Cardiac septum (tissue), 1 donor: ENCODE data around the gene SIPA1L3. TPM values are rescaled to one million over a fixed set of nuclear protein-coding genes. Genes with fewer than 3 reads are reported as not detected.

Experiments
- DNase-seq: peaks from one replicate; pipeline ENCODE4 v3.0.0-alpha.2; 2020; ENCODE audit warnings: low spot score
- intact Hi-C: fragments of 100-400 bp; cut with DNase I; formaldehyde crosslinking; loops from one replicate; pipeline ENCODE4 v1.14.0; 2022
- total RNA-seq: library from RNA; stranded (reverse); fragmentation: NEBNext Ultra II Directional; extraction: Animal tissue kit (Norgen Biotek cat#: 25700); gene quantifications from one replicate; pipeline ENCODE4 v1.2.1, GENCODE V29; 2021
- donor health status: DM: no; HTN: no; CAD: no.

SIPA1L3 gene
- total RNA-seq, 1 donor from 2014 or later = 14.0 TPM

DNA sequence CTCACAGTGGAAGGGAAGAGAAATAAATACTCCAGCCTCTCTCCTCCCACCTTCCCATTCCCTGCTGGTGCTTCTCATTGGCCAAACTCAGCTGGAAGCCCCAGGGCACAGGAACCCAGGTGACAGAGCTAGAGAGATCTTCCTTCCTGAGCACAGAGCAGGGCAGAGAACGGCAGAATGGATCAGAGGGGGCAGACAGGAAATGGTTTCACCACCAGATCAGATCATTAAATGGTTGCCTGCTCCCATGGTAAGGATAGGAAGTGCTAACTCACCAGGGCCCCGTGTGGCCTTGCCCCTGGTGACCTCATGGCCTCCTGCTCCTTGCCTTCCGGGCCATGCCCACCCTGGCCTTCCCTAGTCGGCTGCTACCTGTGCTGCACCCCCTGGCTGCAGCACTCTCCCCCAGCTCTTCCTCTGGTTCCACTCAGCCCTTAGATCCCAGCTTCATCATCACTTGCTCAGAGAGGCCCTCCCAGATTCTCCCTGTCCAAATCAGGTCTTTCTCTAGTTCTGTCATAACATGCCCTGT lies 208.3 kb downstream of the SIPA1L3 start:
- intact Hi-C loops = no loop called here
- no peak for DNase-seq

DNA sequence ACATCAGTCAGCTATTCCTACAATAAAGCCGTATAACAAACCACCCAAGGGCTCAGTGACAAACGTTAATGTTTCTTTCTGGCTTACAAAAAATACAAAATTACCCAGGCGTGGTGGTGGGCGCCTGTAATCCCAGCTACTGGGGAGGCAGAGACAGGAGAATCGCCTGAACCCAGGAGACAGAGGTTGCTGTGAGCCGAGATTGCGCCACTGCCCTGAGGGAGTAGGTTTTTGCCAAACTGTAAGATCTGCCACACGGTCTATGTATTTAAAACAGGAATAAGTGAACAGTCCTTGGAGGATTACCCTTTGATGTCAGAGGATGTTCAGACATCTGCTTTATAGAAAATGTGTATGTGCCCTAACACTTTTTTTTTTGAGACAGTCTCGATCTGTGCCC lies 211.2 kb downstream of the SIPA1L3 start:
- DNase-seq = no peak

DNA sequence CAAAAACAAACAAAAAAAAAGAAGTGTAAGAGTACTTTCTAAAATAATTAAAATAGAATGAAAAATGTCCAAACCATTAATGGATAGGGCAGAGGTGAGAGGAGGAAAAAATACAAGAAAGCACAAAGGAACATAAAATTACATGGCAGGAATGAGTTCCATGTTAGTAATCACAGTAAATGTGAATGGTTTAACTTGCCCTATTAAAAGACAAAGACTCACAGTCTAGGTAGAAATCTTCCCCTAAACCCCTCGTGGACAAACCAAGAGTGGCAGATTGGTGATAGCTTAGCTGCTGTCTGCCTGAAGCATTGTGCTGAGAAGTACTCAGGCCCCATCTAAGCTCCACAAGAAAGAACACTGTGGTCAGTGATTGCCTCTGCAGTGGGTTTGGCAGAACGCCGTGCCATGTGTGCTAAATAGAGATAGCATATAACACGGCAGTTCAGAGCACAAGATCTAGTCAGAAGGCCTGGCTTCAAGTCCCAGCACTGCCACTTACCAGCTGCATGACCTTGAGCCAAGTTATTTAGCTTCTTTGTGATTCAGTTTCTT lies 213.5 kb downstream of the SIPA1L3 start:
- no peak for DNase-seq
- intact Hi-C loops = no loop called here

More for the DNA sequence above, 211.2 kb downstream of the SIPA1L3 start:
- intact Hi-C loops = no loop called here

DNA sequence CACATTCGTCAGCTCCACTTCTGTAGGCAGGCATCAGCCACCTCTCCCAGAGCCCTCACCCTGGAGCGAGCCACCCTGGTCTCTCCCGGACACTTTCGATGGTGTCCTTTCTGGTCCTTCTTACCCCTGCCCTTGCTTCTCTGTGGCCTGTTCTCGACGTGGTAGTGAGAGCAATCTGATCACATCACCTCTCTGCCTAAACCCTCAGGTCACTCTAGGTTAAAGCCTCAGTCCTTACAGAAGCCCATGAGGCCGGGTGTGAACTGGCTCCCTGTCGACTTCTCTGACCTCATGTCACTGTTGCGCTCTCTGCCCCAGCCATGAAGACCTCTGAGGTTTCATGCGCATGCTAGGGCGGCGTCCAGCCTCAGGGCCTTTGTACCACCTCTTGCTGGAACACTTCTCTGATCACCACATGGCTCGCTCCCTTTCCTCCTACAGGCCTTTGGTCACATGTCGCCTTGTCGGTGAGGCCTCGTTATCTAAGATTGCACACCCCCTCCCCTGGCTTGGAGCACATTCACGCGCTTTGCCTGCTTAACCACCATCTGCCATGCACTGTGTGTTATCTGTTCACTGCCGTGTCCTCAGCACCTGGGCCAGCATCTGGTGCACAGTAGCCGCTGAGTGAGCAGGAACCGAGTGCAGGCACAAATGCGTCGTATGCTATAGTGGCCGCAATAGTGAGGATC lies 215.5 kb downstream of the SIPA1L3 start:
- DNase-seq = no peak
- intact Hi-C loops = no loop called here

DNA sequence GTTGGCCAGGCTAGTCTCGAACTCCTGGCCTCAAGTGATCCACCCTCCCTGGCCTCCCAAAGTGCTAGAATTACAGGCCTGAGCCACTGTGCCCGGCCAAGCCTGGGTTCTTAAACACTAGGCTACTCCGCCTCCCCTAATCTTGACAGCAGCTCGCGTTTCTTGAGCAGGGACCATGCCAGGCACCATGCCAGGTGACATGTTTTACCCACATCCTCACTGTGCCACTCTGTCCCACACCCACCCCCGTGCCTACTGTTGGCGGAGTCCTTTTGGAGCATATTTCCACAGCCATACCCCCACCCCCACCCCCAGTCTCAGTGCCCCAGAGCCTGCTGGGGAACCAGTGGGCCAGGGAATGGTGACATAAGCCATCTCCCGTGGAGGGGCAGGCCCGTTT lies 218.2 kb downstream of the SIPA1L3 start:
- DNase-seq = no peak
- intact Hi-C loops = no loop called here

DNA sequence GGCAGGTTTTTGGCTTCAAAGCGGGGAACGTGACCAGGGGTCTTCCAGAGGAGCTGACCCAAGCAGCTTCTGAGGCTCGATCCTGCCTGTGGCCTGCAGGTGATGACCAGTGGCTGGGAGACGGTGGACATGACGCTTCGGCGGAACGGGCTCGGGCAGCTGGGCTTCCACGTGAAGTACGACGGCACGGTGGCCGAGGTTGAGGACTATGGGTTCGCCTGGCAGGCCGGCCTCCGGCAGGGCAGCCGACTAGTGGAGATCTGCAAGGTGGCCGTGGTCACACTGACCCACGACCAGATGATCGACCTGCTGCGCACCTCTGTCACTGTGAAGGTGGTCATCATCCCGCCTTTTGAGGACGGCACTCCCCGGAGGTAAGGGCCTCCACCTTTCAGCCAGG lies 223.4 kb downstream of the SIPA1L3 start:
- intact Hi-C loops = no loop called here
- no peak for DNase-seq

DNA sequence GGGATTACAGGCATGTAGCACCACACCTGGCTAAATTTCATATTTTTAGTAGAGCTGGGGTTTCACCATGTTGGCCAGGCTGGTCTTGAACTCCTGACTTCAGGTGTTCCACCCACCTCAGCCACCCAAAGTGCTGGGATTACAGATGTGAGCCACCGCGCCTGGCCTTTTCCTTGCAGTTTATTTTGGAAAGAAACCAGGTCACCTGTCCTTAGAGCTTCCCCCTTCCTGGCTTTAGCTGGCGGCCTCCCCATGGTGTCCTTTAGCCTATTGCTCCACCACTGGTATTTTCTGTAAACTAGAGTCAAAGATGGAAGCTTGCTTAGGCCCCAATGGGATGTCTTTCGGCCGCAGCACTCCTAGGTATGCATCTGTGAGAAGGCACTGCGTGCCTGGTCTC lies 225.8 kb downstream of the SIPA1L3 start:
- intact Hi-C loops = no loop called here

DNA sequence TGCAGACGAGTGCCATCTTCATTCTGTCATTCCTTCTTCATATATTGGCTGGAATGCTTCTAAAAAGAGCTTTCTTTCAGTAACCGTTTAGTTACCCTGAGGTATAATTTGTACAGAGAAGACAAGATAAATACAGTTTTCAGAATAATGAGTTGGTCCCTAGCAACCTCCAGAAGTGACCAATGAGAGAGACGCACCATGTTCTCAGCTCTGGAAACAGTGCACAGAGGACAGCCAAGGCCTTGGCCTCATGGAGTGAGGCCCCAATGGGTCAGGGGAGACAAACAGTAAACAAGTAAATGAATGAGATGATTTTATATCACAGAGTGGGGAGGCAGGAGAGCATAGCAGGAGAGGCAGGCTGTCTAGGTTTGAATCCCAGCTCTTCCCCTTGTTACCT lies 226.3 kb downstream of the SIPA1L3 start:
- intact Hi-C loops = no loop called here
- DNase-seq = no peak

More for the DNA sequence above, 225.8 kb downstream of the SIPA1L3 start:
- no peak for DNase-seq

DNA sequence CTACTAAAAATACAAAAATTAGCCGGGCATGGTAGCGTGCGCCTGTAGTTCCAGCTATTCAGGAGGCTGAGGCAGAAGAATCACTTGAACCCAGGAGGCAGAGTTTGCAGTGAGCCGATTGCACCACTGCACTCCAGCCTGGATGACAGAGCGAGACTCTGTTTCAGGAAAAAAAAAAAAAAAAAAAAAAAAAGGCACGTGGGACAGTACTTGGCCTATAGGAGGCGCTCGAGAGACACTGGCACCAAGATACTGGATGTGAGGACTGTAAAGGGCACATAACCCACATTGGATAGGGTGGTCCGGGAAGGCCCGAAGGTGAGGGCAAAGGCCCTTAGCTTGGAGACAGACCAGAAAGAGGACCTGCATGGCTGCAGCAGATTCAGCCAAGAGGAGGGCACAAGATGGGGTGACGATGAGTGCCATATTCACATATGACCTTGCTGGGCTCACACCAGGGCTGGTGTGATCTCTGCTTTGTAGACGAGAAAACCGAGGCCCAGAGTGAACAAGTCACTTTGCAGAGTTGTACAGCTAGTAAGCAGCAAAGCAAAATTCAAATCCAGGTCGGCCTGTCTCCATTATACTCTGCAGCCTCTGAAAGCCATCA lies 227.6 kb downstream of the SIPA1L3 start:
- no peak for DNase-seq
- intact Hi-C loops = no loop called here

DNA sequence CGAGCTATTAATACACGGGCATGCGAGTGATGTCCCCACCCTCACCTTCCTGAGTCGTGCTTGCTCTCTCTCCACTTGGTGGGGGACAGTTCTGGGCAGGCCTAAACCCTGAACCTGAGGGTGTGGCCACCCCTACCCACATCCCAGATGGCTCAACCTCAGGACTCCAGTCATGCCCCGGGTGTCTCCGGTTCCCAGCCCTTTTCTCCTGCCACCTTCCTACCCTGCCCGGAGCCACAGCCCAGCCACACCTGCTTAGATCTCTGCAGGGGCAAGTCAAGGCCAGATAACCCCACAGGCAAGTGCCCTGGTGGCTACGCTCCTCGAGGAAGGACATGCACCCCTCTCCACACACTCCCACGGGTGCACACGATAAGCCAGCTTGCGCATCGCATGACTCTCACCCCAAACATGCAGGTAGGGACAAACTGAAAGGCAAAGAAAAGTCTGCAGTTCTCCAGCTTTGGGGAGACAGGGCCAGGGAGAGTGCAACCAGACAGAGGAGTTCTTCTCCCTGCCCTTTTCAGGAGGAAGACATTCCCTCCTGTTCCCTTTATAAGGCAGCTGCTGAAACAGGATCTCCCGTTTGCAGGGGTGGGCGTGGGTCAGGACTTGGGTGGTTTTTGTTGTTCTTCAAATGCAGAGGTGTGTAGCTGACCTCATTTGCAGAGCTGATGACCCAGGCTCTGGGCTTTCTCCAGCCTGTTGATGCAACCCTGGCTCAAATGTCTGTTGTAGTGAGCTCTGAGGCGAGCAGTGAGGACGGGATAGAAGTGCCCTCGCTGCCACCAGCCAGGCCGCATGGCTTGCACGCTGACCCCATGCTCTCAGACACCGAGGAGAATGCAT lies 228.4 kb downstream of the SIPA1L3 start:
- intact Hi-C loops = no loop called here
- DNase-seq = no peak

DNA sequence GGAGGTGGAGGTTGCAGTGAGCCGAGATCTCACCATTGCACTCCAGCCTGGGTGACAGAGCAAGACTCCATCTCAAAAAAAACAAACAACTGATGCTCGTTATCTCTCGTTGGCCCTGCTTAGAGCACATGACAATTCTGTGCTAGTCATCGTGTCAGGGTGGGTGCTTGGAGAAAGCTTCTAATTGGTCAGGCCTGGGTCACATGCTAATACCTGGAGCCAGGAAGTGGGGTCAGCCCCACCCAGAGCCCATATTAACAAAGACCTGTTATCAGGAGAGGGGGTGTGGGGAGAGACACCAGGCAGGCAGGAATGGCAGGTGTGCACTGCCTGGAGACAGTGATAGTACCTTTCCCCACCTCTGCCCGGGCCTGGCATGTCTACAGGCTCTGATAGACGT lies 232.1 kb downstream of the SIPA1L3 start:
- intact Hi-C loops = no loop called here
- DNase-seq = no peak

DNA sequence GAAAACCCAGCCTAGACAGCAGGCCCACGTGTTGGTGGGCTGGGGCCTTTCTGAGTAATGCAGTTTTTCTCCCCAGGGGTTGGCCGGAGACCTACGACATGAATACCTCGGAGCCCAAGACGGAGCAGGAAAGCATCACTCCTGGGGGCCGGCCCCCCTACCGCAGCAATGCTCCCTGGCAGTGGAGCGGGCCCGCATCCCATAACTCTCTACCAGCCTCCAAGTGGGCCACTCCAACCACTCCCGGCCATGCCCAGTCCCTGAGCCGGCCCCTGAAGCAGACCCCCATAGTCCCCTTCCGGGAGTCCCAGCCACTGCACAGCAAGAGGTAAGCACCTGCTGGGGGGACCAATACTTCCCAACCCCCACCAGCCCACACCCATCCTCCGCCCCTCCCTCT lies 234.1 kb downstream of the SIPA1L3 start:
- intact Hi-C loops = loop anchor here (5.0 to 10.0 kb wide), 2 partner anchors 86 to 184 kb away; no protein-coding TSS in a partner anchor
- DNase-seq = no peak

DNA sequence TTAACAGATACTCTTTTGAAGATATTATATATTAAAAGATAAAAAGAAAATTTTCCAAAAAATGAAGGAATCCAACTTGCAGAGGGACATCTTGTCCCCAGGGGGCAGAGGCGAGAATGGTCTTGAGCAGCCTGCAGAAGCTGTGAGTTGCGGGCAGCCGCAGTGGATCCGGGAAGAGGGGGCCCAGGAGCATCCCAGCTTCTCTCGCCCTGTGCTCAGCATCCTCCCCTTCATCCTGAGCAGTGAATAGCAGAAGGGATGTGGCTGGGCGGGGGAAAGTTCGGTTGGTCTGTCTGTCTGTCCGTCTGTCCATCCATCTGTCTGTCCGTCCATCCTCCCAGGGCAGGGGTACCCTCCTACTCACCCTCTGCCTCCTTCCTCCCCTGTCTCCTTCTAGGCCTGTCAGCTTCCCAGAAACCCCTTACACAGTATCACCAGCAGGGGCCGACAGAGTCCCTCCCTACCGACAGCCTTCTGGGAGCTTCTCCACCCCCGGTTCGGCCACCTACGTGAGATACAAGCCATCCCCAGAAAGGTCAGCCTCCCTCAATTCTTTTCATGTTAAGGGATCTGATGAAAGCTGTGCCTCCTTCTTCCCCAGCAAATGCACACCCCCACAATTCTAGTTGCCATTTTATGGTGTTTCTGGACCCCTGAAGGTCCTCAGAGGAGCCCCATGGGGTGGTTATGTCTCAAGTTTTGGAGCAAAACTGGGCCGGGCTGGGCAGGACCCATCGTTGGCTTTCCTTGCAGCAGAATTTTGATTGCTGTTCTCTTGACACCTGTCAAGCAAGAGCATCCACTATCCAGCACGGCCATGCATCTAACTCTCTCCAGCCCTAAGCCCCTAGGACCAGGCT lies 235.4 kb downstream of the SIPA1L3 start:
- no peak for DNase-seq
- intact Hi-C loops = loop anchor here (5.0 to 10.0 kb wide), 2 partner anchors 85 to 182 kb away; no protein-coding TSS in a partner anchor

DNA sequence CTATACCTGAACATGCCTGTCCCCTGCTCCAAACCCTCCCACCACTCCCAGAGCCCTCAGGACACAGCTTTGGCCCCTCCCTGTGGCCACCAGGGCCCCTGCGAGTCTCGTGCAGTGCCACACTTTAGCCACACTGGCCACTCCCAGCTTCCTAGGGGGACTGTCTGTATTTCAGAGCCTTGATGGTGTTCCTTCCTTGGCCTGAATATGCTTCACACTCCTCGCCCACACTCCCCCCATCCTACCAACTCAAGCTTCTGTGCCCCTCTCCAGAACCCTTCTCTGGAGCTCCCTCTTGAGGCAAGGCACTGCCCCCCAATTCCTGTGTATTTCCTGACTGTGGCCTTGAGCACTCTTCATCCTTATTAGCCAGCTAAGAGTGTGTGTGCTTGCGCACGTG lies 236.8 kb downstream of the SIPA1L3 start:
- intact Hi-C loops = loop anchor here (5.0 to 10.0 kb wide), 2 partner anchors 83 to 181 kb away; no protein-coding TSS in a partner anchor

DNA sequence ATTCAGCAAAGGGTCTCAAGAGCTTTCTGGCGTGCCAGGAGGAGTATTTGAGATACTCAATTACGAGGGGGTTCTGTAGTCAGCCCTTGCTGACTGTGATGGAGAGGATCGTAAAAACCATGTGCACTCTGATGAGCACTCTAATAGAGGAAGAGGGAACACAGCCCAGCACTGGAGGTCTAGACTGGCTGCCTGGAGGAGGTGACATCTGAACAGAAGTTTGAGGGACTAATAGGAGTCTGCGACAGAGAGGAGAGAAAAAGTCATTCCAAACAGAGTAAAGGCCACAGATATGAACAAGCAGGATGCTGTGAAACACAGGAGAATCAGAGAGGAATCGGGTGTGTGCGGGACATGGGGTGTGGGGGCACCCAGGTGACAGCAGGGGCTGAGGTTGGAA lies 237.7 kb downstream of the SIPA1L3 start:
- intact Hi-C loops = loop anchor here (5.0 to 10.0 kb wide), 2 partner anchors 83 to 180 kb away; no protein-coding TSS in a partner anchor
- no peak for DNase-seq

More for the DNA sequence above, 236.8 kb downstream of the SIPA1L3 start:
- no peak for DNase-seq

DNA sequence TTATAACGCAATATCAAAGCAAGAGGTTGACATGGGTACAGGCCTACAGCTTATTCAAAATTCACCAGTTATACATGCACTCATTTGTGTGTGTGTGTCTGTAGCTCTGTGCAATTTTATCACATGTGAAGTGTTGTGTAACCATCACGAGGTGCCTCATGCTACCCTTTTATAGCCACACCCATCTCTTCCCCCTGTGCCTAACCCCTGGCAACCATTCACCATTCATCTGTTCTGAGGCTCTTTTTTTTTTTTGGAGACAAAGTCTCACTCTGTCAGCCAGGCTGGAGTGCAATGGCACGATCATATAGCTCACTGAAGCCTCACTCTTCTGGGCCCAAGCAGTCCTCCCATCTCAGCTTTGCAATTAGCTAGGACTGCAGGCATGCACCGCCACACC lies 238.6 kb downstream of the SIPA1L3 start:
- no peak for DNase-seq
- intact Hi-C loops = loop anchor here (10.0 kb wide), 1 partner anchor 179 kb away; no protein-coding TSS in a partner anchor

DNA sequence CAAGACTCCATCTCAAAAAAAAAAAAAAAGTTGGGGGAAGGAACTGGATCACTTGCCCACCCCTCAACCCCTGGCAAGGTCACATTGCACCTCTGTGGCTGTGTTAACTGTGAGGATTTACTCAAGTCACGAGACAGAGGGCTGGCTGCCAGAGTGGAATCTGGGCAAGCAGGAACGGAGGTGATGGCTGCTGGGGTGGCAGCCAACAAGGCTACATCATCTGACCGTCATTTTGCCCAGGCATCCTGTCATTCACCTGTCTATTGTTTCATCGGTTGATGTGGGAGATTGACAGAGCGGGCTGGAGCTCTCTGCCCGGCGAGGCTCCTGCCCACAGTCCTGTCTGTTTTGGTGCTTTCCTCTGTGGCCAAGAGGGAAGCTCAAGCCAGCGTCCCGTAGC lies 241.3 kb downstream of the SIPA1L3 start:
- no peak for DNase-seq
- intact Hi-C loops = loop anchor here (10.0 kb wide), 1 partner anchor 176 kb away; no protein-coding TSS in a partner anchor

DNA sequence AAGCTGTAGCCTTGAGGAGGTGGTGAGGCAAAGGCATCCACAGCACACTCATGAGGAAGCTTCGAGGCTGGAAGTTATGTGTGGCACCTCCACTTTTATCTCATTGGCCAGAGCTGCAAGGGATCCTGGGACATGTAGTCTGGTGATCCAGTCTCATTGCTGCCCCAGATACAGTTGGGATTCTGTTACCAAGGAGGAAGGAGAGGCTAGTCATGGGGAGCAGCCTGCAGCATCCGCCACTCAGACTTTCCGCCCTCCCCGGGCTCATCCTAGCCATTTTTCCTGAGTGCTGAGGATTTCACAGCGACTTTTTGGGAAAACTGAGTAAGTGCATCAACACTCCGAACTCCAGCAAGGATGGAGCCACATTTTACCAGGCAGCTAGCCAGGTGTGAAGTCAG lies 242.7 kb downstream of the SIPA1L3 start:
- intact Hi-C loops = loop anchor here (10.0 kb wide), 1 partner anchor 175 kb away; no protein-coding TSS in a partner anchor
- no peak for DNase-seq

DNA sequence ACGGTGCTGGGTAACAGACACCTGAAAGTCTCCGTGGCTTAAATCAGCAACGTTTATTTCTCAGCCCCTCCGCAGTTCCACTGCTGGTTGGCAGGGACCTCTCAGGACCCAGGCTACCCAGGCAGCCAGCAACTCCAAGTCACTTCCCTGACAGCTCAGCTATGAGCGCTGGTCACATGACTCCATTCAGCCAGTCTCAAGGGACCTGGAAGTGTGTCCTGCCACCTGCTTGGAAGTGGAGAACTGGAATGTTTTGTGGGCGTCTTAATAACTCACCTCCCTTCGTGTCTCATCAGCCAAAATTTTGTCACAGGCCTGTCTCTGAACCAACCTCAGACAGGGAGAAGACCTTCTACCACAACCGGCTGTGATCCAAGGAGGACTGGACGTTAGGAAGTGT lies 244.2 kb downstream of the SIPA1L3 start:
- intact Hi-C loops = no loop called here
- DNase-seq = no peak
